Sigmoid colon (tissue), 7 donors: ENCODE results near the gene CHD5. TPM values are rescaled to one million over a fixed set of nuclear protein-coding genes. Genes with fewer than 3 reads are reported as not detected.

ENCODE experiments used
- DNase-seq: peaks from one replicate; pipeline ENCODE4 v3.0.0-alpha.2; 2019
- H3K27ac ChIP-seq, 4 donors: fragments of 200-600 bp; sonication (generic); one replicate each; pipeline ENCODE4 v1.5.1; 2016 to 2019; ENCODE audit warnings: mild to moderate bottlenecking in 1 of 4
- H3K27me3 ChIP-seq, 3 donors: fragments of 200-600 bp; sonication (generic); one replicate each; pipeline ENCODE4 v1.5.1; 2019; ENCODE audit warnings: mild to moderate bottlenecking in 1 of 3
- H3K36me3 ChIP-seq, 4 donors: fragments of 200-600 bp; sonication (generic); one replicate each; pipeline ENCODE4 v1.5.1; 2016 to 2019
- H3K4me1 ChIP-seq, 4 donors: fragments of 200-600 bp; sonication (generic); one replicate each; pipeline ENCODE4 v1.5.1; 2017 to 2019
- H3K4me3 ChIP-seq, 4 donors: fragments of 200-600 bp; sonication (generic); one replicate each; pipeline ENCODE4 v1.5.1; 2017 to 2019; ENCODE audit warnings: mild to moderate bottlenecking in 2 of 4, moderate library complexity in 1 of 4
- H3K9me3 ChIP-seq, 4 donors: fragments of 200-600 bp in 3 of 4; sonication (generic) in 3 of 4; one replicate each; pipeline versions ENCODE4 v1.5.1 to v1.6.1; 2013 to 2019
- CTCF ChIP-seq, 4 experiments: fragments of 450-650 bp in 3 of 4; fragments of 200-600 bp in 1 of 4; IDR thresholded peaks; one replicate each; pipeline ENCODE4 v1.5.1; 2016 to 2019; ENCODE audit warnings: antibody characterized with exemption in 4 of 4, mild to moderate bottlenecking in 3 of 4, moderate library complexity in 2 of 4
- EP300 ChIP-seq, 4 donors: sonication (generic); formaldehyde crosslinking; IDR thresholded peaks; one replicate each; pipeline ENCODE4 v1.6.1; 2017; ENCODE audit warnings: antibody characterized with exemption in 4 of 4
- POLR2A ChIP-seq, 2 donors: fragments of 450-650 bp; IDR thresholded peaks; one replicate each; pipeline ENCODE4 v1.6.1; 2016; ENCODE audit warnings: antibody characterized with exemption in 2 of 2, mild to moderate bottlenecking in 2 of 2, moderate library complexity in 2 of 2
- POLR2AphosphoS5 ChIP-seq, 4 donors: sonication (generic); formaldehyde crosslinking; IDR thresholded peaks; one replicate each; pipeline ENCODE4 v1.6.1; 2017; ENCODE audit warnings: antibody characterized with exemption in 4 of 4
- WGBS, 2 donors: extraction: QIAGEN DNeasy Blood & Tissue Kit; methylation state at CpG; one replicate each; pipeline ENCODE4 v1.1.7; 2013; 5-methylcytosine and 5-hydroxymethylcytosine counted together
- intact Hi-C: fragments of 100-400 bp; cut with DNase I; formaldehyde crosslinking; loops from one replicate; pipeline ENCODE4 v1.15.1; 2023
- polyA plus RNA-seq, 3 donors: library from polyadenylated mRNA; stranded (reverse); fragments of 200-250 nt; gene quantifications; one replicate each; pipeline ENCODE4 v1.2.3, GENCODE V29; 2013
- total RNA-seq, 4 donors: library from RNA; depleted of rRNA; stranded (reverse); fragments of >200 nt; gene quantifications; one replicate each; pipeline ENCODE4 v1.1.0, GENCODE V29; 2016
- donor health status: healthy with polysubstance abuse.
- donor health status: Bipolar disorder and iron deficiency.
- donor health status: healthy.

Gene CHD5
- total and polyA plus RNA-seq, 7 donors: 0.49 to 2.8 (median 1.4) TPM; not detected in 2

DNA sequence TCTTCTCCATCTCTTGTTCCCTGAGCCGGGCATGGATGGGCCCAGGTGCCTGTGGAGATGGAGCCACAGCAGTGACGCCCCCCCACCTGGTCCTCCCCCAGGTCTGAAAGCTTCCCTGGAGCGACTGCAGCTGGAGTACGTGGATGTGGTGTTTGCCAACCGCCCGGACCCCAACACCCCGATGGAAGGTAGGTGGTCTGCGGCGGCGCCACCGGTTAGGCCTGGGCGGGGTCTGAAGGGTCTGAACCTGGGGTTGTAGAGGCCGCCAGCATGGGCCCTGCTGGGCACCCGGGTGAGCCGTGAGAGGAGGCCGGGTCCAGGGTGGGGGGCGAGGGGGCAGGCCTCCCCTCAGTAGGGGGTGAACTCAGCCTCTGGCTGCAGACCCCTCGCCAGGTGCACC, 89.8 kb downstream of the CHD5 start:
- no peaks in the 10 kb centered on the region for H3K4me1 ChIP-seq
- no peaks in the 10 kb centered on the region for H3K27me3 ChIP-seq
- WGBS, 2 donors: 80 to 91% methylated on average over 18 of the region's 18 CpGs
- no peak overlapping the region for H3K27ac ChIP-seq
- no peak for DNase-seq
- H3K4me3 ChIP-seq: no peak overlapping the region
- intact Hi-C loops: no loop called here
- TF ChIP-seq CTCF (IDR thresholded peaks at IDR 0.05) (no peak), POLR2AphosphoS5 (IDR thresholded peaks at IDR 0.05) (no peak), EP300 (IDR thresholded peaks at IDR 0.05) (no peak), POLR2A (IDR thresholded peaks at IDR 0.05) (no peak)
- no peaks in the 10 kb centered on the region for H3K36me3 ChIP-seq
- H3K9me3 ChIP-seq: no peaks in the 10 kb centered on the region

DNA sequence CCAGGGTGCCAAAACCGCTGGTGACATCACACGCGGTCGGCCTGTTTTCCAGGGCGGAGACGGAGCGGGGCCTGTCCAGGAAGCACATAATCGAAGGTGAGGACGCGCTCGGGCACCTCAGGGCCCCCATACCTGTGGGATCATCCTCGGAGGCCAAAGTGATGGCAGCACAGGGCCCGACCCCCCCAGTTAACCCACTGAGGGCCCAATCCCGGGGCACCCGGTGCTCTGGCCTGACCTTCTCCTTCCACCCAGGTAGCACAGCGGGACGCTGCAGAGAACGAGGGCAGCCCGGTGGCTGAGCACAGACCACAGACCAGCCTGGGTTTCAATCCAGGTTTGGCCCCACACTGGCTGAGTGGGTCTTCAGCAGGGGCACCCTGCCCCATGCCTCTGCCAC, 91.2 kb downstream of the CHD5 start:
- intact Hi-C loops: no loop called here

DNA sequence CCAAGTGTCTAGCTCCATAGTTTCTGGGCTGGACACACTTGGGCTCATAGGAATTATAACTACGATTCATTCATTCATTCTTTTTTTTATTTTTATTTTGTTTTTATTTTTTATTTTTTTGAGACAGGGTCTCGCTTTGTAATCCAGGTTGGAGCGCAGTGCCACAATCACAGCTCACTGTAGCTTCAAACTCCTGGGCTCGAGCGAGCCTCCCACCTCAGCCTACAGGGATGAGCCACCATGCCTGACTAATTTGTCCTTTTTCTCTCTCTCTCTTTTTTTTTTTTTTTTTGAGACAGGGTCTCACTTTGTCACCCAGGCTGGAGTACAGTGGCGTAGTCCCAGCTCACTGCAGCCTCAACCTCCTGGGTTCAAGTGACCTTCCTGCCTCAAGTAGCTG, 92.2 kb downstream of the CHD5 start:
- WGBS, 2 donors: 95 to 96% methylated on average over 6 of the region's 6 CpGs
- no peaks in the 10 kb centered on the region for H3K9me3 ChIP-seq
- no peaks in the 10 kb centered on the region for H3K36me3 ChIP-seq
- TF ChIP-seq CTCF (IDR thresholded peaks at IDR 0.05): no peak
- TF ChIP-seq POLR2A (IDR thresholded peaks at IDR 0.05): no peak
- TF ChIP-seq EP300 (IDR thresholded peaks at IDR 0.05): no peak
- TF ChIP-seq POLR2AphosphoS5 (IDR thresholded peaks at IDR 0.05): no peak
- DNase-seq: no peak
- H3K4me3 ChIP-seq: no peak overlapping the region
- H3K27me3 ChIP-seq: no peaks in the 10 kb centered on the region
- intact Hi-C loops: no loop called here
- H3K4me1 ChIP-seq: peaks cover 0 to 9% (median 7%) of the 10 kb centered on the region in 4 donors
- H3K27ac ChIP-seq: no peak overlapping the region

More for the DNA sequence above, 91.2 kb downstream of the CHD5 start:
- 69 to 81% methylated on average over 19 of the region's 19 CpGs for WGBS, 2 donors
- Histone ChIP-seq H3K4me1 (no peaks in the 10 kb centered on the region), H3K27me3 (no peaks in the 10 kb centered on the region), H3K36me3 (no peaks in the 10 kb centered on the region), H3K27ac (no peak overlapping the region), H3K4me3 (no peak overlapping the region), H3K9me3 (no peaks in the 10 kb centered on the region)
- TF ChIP-seq POLR2AphosphoS5 (IDR thresholded peaks at IDR 0.05): no peak
- TF ChIP-seq EP300 (IDR thresholded peaks at IDR 0.05): no peak
- no peak for TF ChIP-seq CTCF (IDR thresholded peaks at IDR 0.05)
- no peak for TF ChIP-seq POLR2A (IDR thresholded peaks at IDR 0.05)
- DNase-seq: no peak

GRCh38 chr1:6087377-6087772, 92.7 kb downstream of the CHD5 start:
- 79 to 90% methylated on average over 14 of the region's 14 CpGs for WGBS, 2 donors
- intact Hi-C loops: no loop called here
- Histone ChIP-seq H3K27me3 (no peaks in the 10 kb centered on the region), H3K4me1 (peaks cover 0 to 15% (median 13%) of the 10 kb centered on the region in 4 donors), H3K27ac (no peak overlapping the region), H3K4me3 (no peak overlapping the region), H3K9me3 (no peaks in the 10 kb centered on the region), H3K36me3 (no peaks in the 10 kb centered on the region)
- TF ChIP-seq CTCF (IDR thresholded peaks at IDR 0.05) (no peak), EP300 (IDR thresholded peaks at IDR 0.05) (no peak), POLR2A (IDR thresholded peaks at IDR 0.05) (no peak), POLR2AphosphoS5 (IDR thresholded peaks at IDR 0.05) (no peak)
- no peak for DNase-seq

GRCh38 chr1:6086762-6087376, 93.3 kb downstream of the CHD5 start:
- TF ChIP-seq CTCF (IDR thresholded peaks at IDR 0.05): no peak
- TF ChIP-seq POLR2A (IDR thresholded peaks at IDR 0.05): no peak
- TF ChIP-seq EP300 (IDR thresholded peaks at IDR 0.05): no peak
- TF ChIP-seq POLR2AphosphoS5 (IDR thresholded peaks at IDR 0.05): no peak
- Histone ChIP-seq H3K4me3 (no peak overlapping the region), H3K27ac (no peak overlapping the region), H3K36me3 (no peaks in the 10 kb centered on the region), H3K4me1 (peaks cover 0 to 20% (median 17%) of the 10 kb centered on the region in 4 donors), H3K9me3 (no peaks in the 10 kb centered on the region), H3K27me3 (no peaks in the 10 kb centered on the region)
- intact Hi-C loops: no loop called here
- DNase-seq: no peak
- WGBS, 2 donors: 80 to 90% methylated on average over 15 of the region's 15 CpGs
